HEK293 (cell line): ENCODE results near the gene C14orf93.

Experiments
- CTCF ChIA-PET: fragments of 350-600 bp; formaldehyde crosslinking; extraction: SDS; loops from one replicate; lab custom pipeline; 2021; ENCODE audit warnings: antibody characterized with exemption; lab: Yijun Ruan, JAX
- POLR2A ChIA-PET: fragments of 300-600 bp; formaldehyde crosslinking; extraction: SDS; loops from one replicate; lab custom pipeline; 2020; ENCODE audit warnings: antibody characterized with exemption, inconsistent platforms; lab: Yijun Ruan, JAX
- H3K27ac ChIP-seq: fragments of 200-500 bp; sonication (Bioruptor generic); 2 replicates; pipeline ENCODE4 v1.5.1; 2014; ENCODE audit warnings: low read depth, low read length, control low read depth, inconsistent platforms; ENCODE audit errors: extremely low read depth
- H3K36me3 ChIP-seq, 2 experiments: fragments of 200-500 bp in 1 of 2; sonication (Bioruptor generic) in 1 of 2; 1 replicate in 1 of 2; 2 replicates in 1 of 2; pipeline ENCODE4 v1.5.1; 2014 to 2017; ENCODE audit warnings: inconsistent platforms in 2 of 2, low read length in 2 of 2; ENCODE audit not compliant: control insufficient read depth in 2 of 2, insufficient read depth in 1 of 2
- H3K4me1 ChIP-seq: fragments of 200-500 bp; sonication (Bioruptor generic); 2 replicates; pipeline ENCODE4 v1.5.1; 2014; ENCODE audit warnings: mild to moderate bottlenecking, low read length, inconsistent platforms; ENCODE audit not compliant: control insufficient read depth, insufficient read depth
- H3K4me3 ChIP-seq: 2 replicates; pipeline ENCODE4 v1.5.1; 2011; ENCODE audit warnings: low read depth, mild to moderate bottlenecking, control low read depth, low read length, moderate library complexity
- H3K9me3 ChIP-seq: fragments of 200-500 bp; sonication (Bioruptor generic); 2 replicates; pipeline ENCODE4 v1.5.1; 2014; ENCODE audit warnings: low read depth, low read length, inconsistent platforms; ENCODE audit not compliant: control insufficient read depth, insufficient read depth
- IKZF3 ChIP-seq: fragments of 450-650 bp; IDR thresholded peaks from 2 replicates; pipeline ENCODE4 v1.5.0; 2018; ENCODE audit warnings: missing biosample characterization, mild to moderate bottlenecking, missing genetic modification characterization, moderate library complexity
- KLF10 ChIP-seq: fragments of 450-650 bp; IDR thresholded peaks from 2 replicates; pipeline ENCODE4 v1.5.1; 2018; ENCODE audit warnings: missing biosample characterization, mild to moderate bottlenecking, missing genetic modification characterization
- KLF17 ChIP-seq: fragments of 450-650 bp; formaldehyde crosslinking; IDR thresholded peaks from 2 replicates; pipeline ENCODE4 v1.5.1; 2016; ENCODE audit warnings: missing biosample characterization, missing genetic modification characterization
- KLF8 ChIP-seq: fragments of 450-650 bp; formaldehyde crosslinking; IDR thresholded peaks from 2 replicates; pipeline ENCODE4 v1.5.1; 2016; ENCODE audit warnings: missing biosample characterization, missing genetic modification characterization
- MZF1 ChIP-seq: fragments of 450-650 bp; formaldehyde crosslinking; IDR thresholded peaks from 2 replicates; pipeline ENCODE4 v1.5.1; 2017; ENCODE audit warnings: missing biosample characterization, missing genetic modification characterization, borderline replicate concordance
- RBAK ChIP-seq: fragments of 450-650 bp; formaldehyde crosslinking; IDR thresholded peaks from 2 replicates; pipeline ENCODE4 v1.5.1; 2016; ENCODE audit warnings: missing biosample characterization, missing genetic modification characterization
- SP2 ChIP-seq: fragments of 450-650 bp; formaldehyde crosslinking; IDR thresholded peaks from 2 replicates; pipeline ENCODE4 v1.5.1; 2016; ENCODE audit warnings: missing biosample characterization, missing genetic modification characterization
- SP3 ChIP-seq: fragments of 450-650 bp; formaldehyde crosslinking; IDR thresholded peaks from 2 replicates; pipeline ENCODE4 v1.5.1; 2016; ENCODE audit warnings: missing biosample characterization, missing genetic modification characterization
- SP7 ChIP-seq: fragments of 450-650 bp; formaldehyde crosslinking; IDR thresholded peaks from 2 replicates; pipeline ENCODE4 v1.5.1; 2016; ENCODE audit warnings: missing biosample characterization, missing genetic modification characterization
- WT1 ChIP-seq: fragments of 450-650 bp; formaldehyde crosslinking; IDR thresholded peaks from 2 replicates; pipeline ENCODE4 v1.5.1; 2016; ENCODE audit warnings: missing biosample characterization, missing genetic modification characterization
- YY1 ChIP-seq: fragments of 450-650 bp; formaldehyde crosslinking; IDR thresholded peaks from 2 replicates; pipeline ENCODE4 v1.5.1; 2018; ENCODE audit warnings: missing biosample characterization, missing genetic modification characterization
- ZBTB20 ChIP-seq: fragments of 450-650 bp; formaldehyde crosslinking; IDR thresholded peaks from 2 replicates; pipeline ENCODE4 v1.5.1; 2016; ENCODE audit warnings: missing biosample characterization, missing genetic modification characterization
- ZBTB48 ChIP-seq: fragments of 450-650 bp; formaldehyde crosslinking; IDR thresholded peaks from 2 replicates; pipeline ENCODE4 v1.5.1; 2016; ENCODE audit warnings: missing biosample characterization, missing genetic modification characterization
- ZBTB6 ChIP-seq: fragments of 450-650 bp; formaldehyde crosslinking; IDR thresholded peaks from 2 replicates; pipeline ENCODE4 v1.5.1; 2017; ENCODE audit warnings: missing biosample characterization, missing genetic modification characterization
- ZBTB8A ChIP-seq: fragments of 450-650 bp; formaldehyde crosslinking; IDR thresholded peaks from 2 replicates; pipeline ENCODE4 v1.5.1; 2016; ENCODE audit warnings: missing biosample characterization, missing genetic modification characterization
- ZEB2 ChIP-seq: fragments of 450-650 bp; formaldehyde crosslinking; IDR thresholded peaks from 2 replicates; pipeline ENCODE4 v1.5.1; 2016; ENCODE audit warnings: missing biosample characterization, missing genetic modification characterization
- ZFP37 ChIP-seq: fragments of 450-650 bp; formaldehyde crosslinking; IDR thresholded peaks from 2 replicates; pipeline ENCODE4 v1.5.1; 2016; ENCODE audit warnings: missing biosample characterization, missing genetic modification characterization
- ZFP69B ChIP-seq: fragments of 450-650 bp; formaldehyde crosslinking; IDR thresholded peaks from 2 replicates; pipeline ENCODE4 v1.5.1; 2016; ENCODE audit warnings: missing biosample characterization, missing genetic modification characterization
- ZNF138 ChIP-seq: fragments of 450-650 bp; formaldehyde crosslinking; IDR thresholded peaks from 2 replicates; pipeline ENCODE4 v1.5.1; 2016; ENCODE audit warnings: missing biosample characterization, missing genetic modification characterization, borderline replicate concordance
- ZNF223 ChIP-seq: fragments of 450-650 bp; formaldehyde crosslinking; IDR thresholded peaks from 2 replicates; pipeline ENCODE4 v1.5.1; 2016; ENCODE audit warnings: missing biosample characterization, missing genetic modification characterization
- ZNF324 ChIP-seq: fragments of 450-650 bp; formaldehyde crosslinking; IDR thresholded peaks from 2 replicates; pipeline ENCODE4 v1.5.1; 2016; ENCODE audit warnings: missing biosample characterization, missing genetic modification characterization
- ZNF335 ChIP-seq: fragments of 450-650 bp; formaldehyde crosslinking; conservative IDR thresholded peaks from 2 replicates; pipeline ENCODE4 v1.5.1; 2016; ENCODE audit warnings: missing biosample characterization, missing genetic modification characterization
- ZNF366 ChIP-seq: fragments of 450-650 bp; formaldehyde crosslinking; conservative IDR thresholded peaks from 2 replicates; pipeline ENCODE4 v1.5.1; 2016; ENCODE audit warnings: missing biosample characterization, missing genetic modification characterization
- ZNF391 ChIP-seq: fragments of 450-650 bp; formaldehyde crosslinking; IDR thresholded peaks from 2 replicates; pipeline ENCODE4 v1.5.1; 2016; ENCODE audit warnings: low read depth, missing biosample characterization, missing genetic modification characterization, borderline replicate concordance
- ZNF398 ChIP-seq: fragments of 450-650 bp; formaldehyde crosslinking; IDR thresholded peaks from 2 replicates; pipeline ENCODE4 v1.5.1; 2017; ENCODE audit warnings: missing biosample characterization, missing genetic modification characterization
- ZNF416 ChIP-seq: fragments of 450-650 bp; formaldehyde crosslinking; IDR thresholded peaks from 2 replicates; pipeline ENCODE4 v1.5.1; 2016; ENCODE audit warnings: missing biosample characterization, missing genetic modification characterization
- ZNF558 ChIP-seq: fragments of 450-650 bp; formaldehyde crosslinking; IDR thresholded peaks from 2 replicates; pipeline ENCODE4 v1.5.1; 2016; ENCODE audit warnings: missing biosample characterization, missing genetic modification characterization
- ZNF600 ChIP-seq: fragments of 450-650 bp; formaldehyde crosslinking; IDR thresholded peaks from 2 replicates; pipeline ENCODE4 v1.5.1; 2016; ENCODE audit warnings: missing biosample characterization, missing genetic modification characterization
- ZNF629 ChIP-seq: fragments of 450-650 bp; formaldehyde crosslinking; IDR thresholded peaks from 2 replicates; pipeline ENCODE4 v1.5.1; 2017; ENCODE audit warnings: missing biosample characterization, missing genetic modification characterization
- ZNF677 ChIP-seq: fragments of 450-650 bp; IDR thresholded peaks from 2 replicates; pipeline ENCODE4 v1.5.0; 2018; ENCODE audit warnings: missing biosample characterization, mild to moderate bottlenecking, missing genetic modification characterization, moderate library complexity
- ZNF692 ChIP-seq: fragments of 450-650 bp; formaldehyde crosslinking; IDR thresholded peaks from 2 replicates; pipeline ENCODE4 v1.5.1; 2016; ENCODE audit warnings: missing biosample characterization, missing genetic modification characterization
- ZNF791 ChIP-seq: fragments of 450-650 bp; formaldehyde crosslinking; IDR thresholded peaks from 2 replicates; pipeline ENCODE4 v1.5.1; 2016; ENCODE audit warnings: missing biosample characterization, missing genetic modification characterization
- ZXDB ChIP-seq: fragments of 450-650 bp; formaldehyde crosslinking; IDR thresholded peaks from 2 replicates; pipeline ENCODE4 v1.5.1; 2016; ENCODE audit warnings: missing biosample characterization, missing genetic modification characterization

The C14orf93 gene

GRCh38 chr14:23009939-23010726 lies at the start of gene C14orf93:
TSS of gene C14orf93 (minus strand) at chr14:23010143. CDS start at chr14:22999023, 11,120 bp downstream.
- H3K36me3 ChIP-seq: no peaks in the 10 kb centered on the region
- peaks cover 8% of the 10 kb centered on the region; the same call in 1 of the 2 replicates for H3K4me1 ChIP-seq
- ChIA-PET CTCF (interaction anchor here (0.7 kb wide), 1 partner anchor 59 kb away, joined by 4 read pairs; no protein-coding TSS in a partner anchor), POLR2A (interaction anchor here (0.5 to 1.0 kb wide), 3 partner anchors 9 to 24 kb away, joined by 3 to 5 read pairs (median 3); no protein-coding TSS in a partner anchor)
- H3K9me3 ChIP-seq: no peaks in the 10 kb centered on the region
- peak within 1 kb of the TSS; percentile 52 for H3K4me3 ChIP-seq
- peak within 1 kb of the TSS; percentile 58; the same call in 1 of the 2 replicates for H3K27ac ChIP-seq
- TF ChIP-seq ZNF416 (tag by site-specific recombination) (no peak), ZNF138 (no peak), ZFP69B (tag by site-specific recombination) (peak; percentile 65; the same call in 1 of the 2 replicates), ZNF335 (tag by site-specific recombination) (peak; percentile 94), SP2 (tag by site-specific recombination) (peak; percentile 23; the same call in 1 of the 2 replicates), ZBTB20 (peak; percentile 94), ZBTB48 (peak; percentile 40; the same call in 1 of the 2 replicates), ZNF677 (tag by site-specific recombination) (no peak), ZNF223 (no peak), ZNF324 (peak; percentile 56; the same call in 1 of the 2 replicates), ZEB2 (tag by site-specific recombination) (peak; percentile 90), ZBTB8A (peak; percentile 53; the same call in 1 of the 2 replicates), ZXDB (tag by site-specific recombination) (peak; percentile 76), KLF17 (peak; percentile 56; the same call in 1 of the 2 replicates), IKZF3 (tag by site-specific recombination) (0 out of 2 replicates have a peak, but pooled peaks have one; percentile 10), ZNF791 (tag by site-specific recombination) (no peak), YY1 (peak; percentile 22; the same call in 1 of the 2 replicates), ZBTB6 (tag by site-specific recombination) (no peak), ZNF398 (no peak), RBAK (tag by site-specific recombination) (no peak), WT1 (tag by site-specific recombination) (no peak), ZNF692 (tag by site-specific recombination) (peak; percentile 23), ZNF629 (tag by site-specific recombination) (peak; percentile 54), MZF1 (tag by site-specific recombination) (no peak), ZFP37 (tag by site-specific recombination) (no peak), ZNF366 (tag by site-specific recombination) (peak; percentile 68), SP3 (tag by site-specific recombination) (0 out of 2 replicates have a peak, but pooled peaks have one; percentile 40), ZNF600 (tag by site-specific recombination) (0 out of 2 replicates have a peak, but pooled peaks have one; percentile 47), ZNF558 (tag by site-specific recombination) (no peak), SP7 (peak; percentile 62), KLF10 (tag by site-specific recombination) (0 out of 2 replicates have a peak, but pooled peaks have one; percentile 41), ZNF391 (tag by site-specific recombination) (no peak), KLF8 (tag by site-specific recombination) (peak; percentile 34; the same call in 1 of the 2 replicates)
